WTC11 (cell line): ENCODE results near the gene SLC4A8. TPM values are rescaled to one million over a fixed set of nuclear protein-coding genes. Genes with fewer than 3 reads are reported as not detected.

Experiments
- ATAC-seq: fragments of 200-7000 bp; cut with Tn5 transposase; 2 replicates; pipeline ENCODE4 v1.10.0; 2021; ENCODE audit warnings: mild to moderate bottlenecking, moderate library complexity
- CTCF ChIA-PET: fragments of 300-600 bp; sonication (Branson Sonifier 250); formaldehyde crosslinking; loops from one replicate; lab custom pipeline; 2021; ENCODE audit warnings: antibody characterized with exemption; lab: Charles Lee
- POLR2A ChIA-PET: fragments of 350-600 bp; sonication (Branson Sonifier 250); formaldehyde crosslinking; loops from one replicate; lab custom pipeline; 2021; ENCODE audit warnings: antibody characterized with exemption; lab: Charles Lee
- DNase-seq: peaks from one replicate; pipeline ENCODE4 v3.0.0; 2021; ENCODE audit warnings: low spot score
- H3K27ac Mint-ChIP-seq: 2 replicates; pipeline ENCODE4 v1.8.0; 2021; ENCODE audit warnings: mixed read lengths
- H3K27me3 Mint-ChIP-seq: 2 replicates; pipeline ENCODE4 v1.8.0; 2021; ENCODE audit warnings: low read depth, mild to moderate bottlenecking, moderate library complexity, mixed read lengths
- H3K36me3 Mint-ChIP-seq: 2 replicates; pipeline ENCODE4 v1.8.0; 2021; ENCODE audit warnings: mixed read lengths
- H3K4me1 Mint-ChIP-seq: 2 replicates; pipeline ENCODE4 v1.8.0; 2022; ENCODE audit warnings: mixed read lengths
- H3K4me3 Mint-ChIP-seq: 2 replicates; pipeline ENCODE4 v1.8.0; 2021; ENCODE audit warnings: mild to moderate bottlenecking, moderate library complexity, mixed read lengths
- H3K9me3 Mint-ChIP-seq: 2 replicates; pipeline ENCODE4 v1.8.0; 2021; ENCODE audit warnings: mixed read lengths
- CDX4 ChIP-seq: fragments of 250-450 bp; sonication (Bioruptor Pico); IDR thresholded peaks from 2 replicates; pipeline ENCODE4 v1.9.0; 2021; ENCODE audit warnings: moderate library complexity, mild to moderate bottlenecking, inconsistent platforms, borderline replicate concordance
- CREB1 ChIP-seq: sonication (generic); formaldehyde crosslinking; IDR thresholded peaks from 2 replicates; pipeline ENCODE4 v1.8.0; 2023; ENCODE audit warnings: mild to moderate bottlenecking, missing genetic modification reagents
- ETV6 ChIP-seq: sonication (generic); formaldehyde crosslinking; IDR thresholded peaks from 2 replicates; pipeline ENCODE4 v1.8.1; 2022; ENCODE audit warnings: mild to moderate bottlenecking, missing genetic modification reagents
- FOXP1 ChIP-seq: sonication (generic); formaldehyde crosslinking; IDR thresholded peaks from 2 replicates; pipeline ENCODE4 v1.8.0; 2022; ENCODE audit warnings: missing genetic modification reagents, mild to moderate bottlenecking, moderate library complexity, borderline replicate concordance
- FOXP4 ChIP-seq: sonication (generic); formaldehyde crosslinking; IDR thresholded peaks from 2 replicates; pipeline ENCODE4 v1.8.0; 2022; ENCODE audit warnings: mild to moderate bottlenecking, missing genetic modification reagents
- GRHL2 ChIP-seq: fragments of 250-450 bp; sonication (Bioruptor Pico); IDR thresholded peaks from 2 replicates; pipeline ENCODE4 v1.8.0; 2022; ENCODE audit warnings: mild to moderate bottlenecking, moderate library complexity; ENCODE audit not compliant: insufficient replicate concordance, severe bottlenecking
- HMGA2 ChIP-seq: fragments of 250-450 bp; sonication (Bioruptor Pico); IDR thresholded peaks from 2 replicates; pipeline ENCODE4 v1.4.0; 2021; ENCODE audit warnings: mild to moderate bottlenecking, moderate library complexity
- HMGXB4 ChIP-seq: sonication (generic); formaldehyde crosslinking; IDR thresholded peaks from 2 replicates; pipeline ENCODE4 v1.8.1; 2023; ENCODE audit warnings: mild to moderate bottlenecking, moderate library complexity, missing genetic modification reagents
- IRF1 ChIP-seq: sonication (generic); formaldehyde crosslinking; IDR thresholded peaks from 2 replicates; pipeline ENCODE4 v1.8.0; 2023; ENCODE audit warnings: missing genetic modification reagents
- NFE2L1 ChIP-seq: sonication (generic); formaldehyde crosslinking; IDR thresholded peaks from 2 replicates; pipeline ENCODE4 v1.8.1; 2023; ENCODE audit warnings: missing genetic modification reagents
- NR1H2 ChIP-seq: sonication (generic); formaldehyde crosslinking; IDR thresholded peaks from 2 replicates; pipeline ENCODE4 v1.9.0; 2021; ENCODE audit warnings: mild to moderate bottlenecking, moderate library complexity, missing genetic modification reagents
- NR3C1 ChIP-seq: sonication (generic); formaldehyde crosslinking; conservative IDR thresholded peaks from 2 replicates; pipeline ENCODE4 v1.8.1; 2023; ENCODE audit warnings: low read depth, mild to moderate bottlenecking, missing genetic modification reagents
- RORB ChIP-seq: fragments of 250-450 bp; sonication (Bioruptor Pico); IDR thresholded peaks from 2 replicates; pipeline ENCODE4 v1.9.0; 2021; ENCODE audit warnings: mild to moderate bottlenecking
- SP1 ChIP-seq: sonication (generic); formaldehyde crosslinking; conservative IDR thresholded peaks from 2 replicates; pipeline ENCODE4 v1.8.1; 2022; ENCODE audit warnings: missing genetic modification reagents
- TEAD4 ChIP-seq: sonication (generic); formaldehyde crosslinking; IDR thresholded peaks from 2 replicates; pipeline ENCODE4 v1.8.0; 2022; ENCODE audit warnings: mild to moderate bottlenecking, missing genetic modification reagents
- ZBTB21 ChIP-seq: sonication (generic); formaldehyde crosslinking; IDR thresholded peaks from 2 replicates; pipeline ENCODE4 v1.8.1; 2023; ENCODE audit warnings: mild to moderate bottlenecking, missing genetic modification reagents, borderline replicate concordance
- ZNF219 ChIP-seq: sonication (generic); formaldehyde crosslinking; IDR thresholded peaks from 2 replicates; pipeline ENCODE4 v1.8.0; 2023; ENCODE audit warnings: missing genetic modification reagents, mild to moderate bottlenecking, borderline replicate concordance
- ZNF281 ChIP-seq: sonication (generic); formaldehyde crosslinking; IDR thresholded peaks from 2 replicates; pipeline ENCODE4 v1.8.0; 2023; ENCODE audit warnings: mild to moderate bottlenecking, missing genetic modification reagents
- total RNA-seq: library from RNA; stranded (reverse); gene quantifications from 3 replicates; pipeline ENCODE4 v1.2.3, GENCODE V29; 2021

The SLC4A8 gene
- total RNA-seq, 1 experiment from 2014 or later: 16.9 TPM

GRCh38 chr12:51473947-51474346 lies 49.3 kb downstream of the SLC4A8 start (continued):
- TF ChIP-seq IRF1: no peak
- TF ChIP-seq RORB: no peak
- TF ChIP-seq FOXP1: no peak
- no peak for TF ChIP-seq SP1

- no peaks in the 10 kb centered on the region for H3K9me3 Mint-ChIP-seq
- CTCF ChIA-PET: no interaction called here
- TF ChIP-seq NFE2L1 (CRISPR knock-in tag) (no peak), ZNF219 (CRISPR knock-in tag) (no peak), NR1H2 (CRISPR knock-in tag) (no peak), FOXP4 (CRISPR knock-in tag) (no peak), TEAD4 (CRISPR knock-in tag) (no peak), NR3C1 (CRISPR knock-in tag) (no peak), HMGA2 (CRISPR knock-in tag) (no peak), SP1 (no peak), ZBTB21 (no peak), CREB1 (CRISPR knock-in tag) (no peak), ZNF281 (CRISPR knock-in tag) (no peak)
- TF ChIP-seq, all 79 proteins: peak for 0
- Mint-ChIP-seq H3K27ac (no peak overlapping the region), H3K27me3 (no peaks in the 10 kb centered on the region), H3K4me1 (no peaks in the 10 kb centered on the region), H3K4me3 (no peak overlapping the region), H3K36me3 (peaks cover 4% of the 10 kb centered on the region)
- ATAC-seq (no peak), DNase-seq (no peak)
- POLR2A ChIA-PET: no interaction called here
Observed at GRCh38 chr12:51475543-51475942, 50.9 kb downstream of the SLC4A8 start.

GRCh38 chr12:51480978-51481377 lies 56.3 kb downstream of the SLC4A8 start:
- no peaks in the 10 kb centered on the region for H3K27me3 Mint-ChIP-seq
- no peaks in the 10 kb centered on the region; the same call in 1 of the 2 replicates for H3K36me3 Mint-ChIP-seq
- CTCF ChIA-PET: interaction anchor here (1.0 to 1.7 kb wide), 4 partner anchors 37 to 62 kb away, joined by 3 to 6 read pairs (median 3); no protein-coding TSS in a partner anchor
- DNase-seq (no peak), ATAC-seq (no peak)
- H3K4me1 Mint-ChIP-seq: no peaks in the 10 kb centered on the region
- POLR2A ChIA-PET: no interaction called here
- no peak overlapping the region for H3K4me3 Mint-ChIP-seq
- H3K27ac Mint-ChIP-seq: no peak overlapping the region
- TF ChIP-seq CDX4 (CRISPR knock-in tag): no peak
- no peak for TF ChIP-seq GRHL2 (CRISPR knock-in tag)
- TF ChIP-seq ETV6 (CRISPR knock-in tag): no peak
- no peak for TF ChIP-seq HMGXB4 (CRISPR knock-in tag)
- no peak for TF ChIP-seq SP1
- no peak for TF ChIP-seq TEAD4 (CRISPR knock-in tag)
- H3K9me3 Mint-ChIP-seq: no peaks in the 10 kb centered on the region
